Bladder microvascular endothelial cell (primary cell): Measurements from ENCODE around the gene SLFN5. TPM values are rescaled to one million over a fixed set of nuclear protein-coding genes. Genes with fewer than 3 reads are reported as not detected.

Experiments
- total RNA-seq: library from RNA; depleted of rRNA; stranded (reverse); fragments of >200 nt; gene quantifications from 2 replicates; pipeline ENCODE4 v1.2.3, GENCODE V29; 2014

Gene SLFN5
- 20.7 and 44.3 TPM in 2 replicates for total RNA-seq

DNA sequence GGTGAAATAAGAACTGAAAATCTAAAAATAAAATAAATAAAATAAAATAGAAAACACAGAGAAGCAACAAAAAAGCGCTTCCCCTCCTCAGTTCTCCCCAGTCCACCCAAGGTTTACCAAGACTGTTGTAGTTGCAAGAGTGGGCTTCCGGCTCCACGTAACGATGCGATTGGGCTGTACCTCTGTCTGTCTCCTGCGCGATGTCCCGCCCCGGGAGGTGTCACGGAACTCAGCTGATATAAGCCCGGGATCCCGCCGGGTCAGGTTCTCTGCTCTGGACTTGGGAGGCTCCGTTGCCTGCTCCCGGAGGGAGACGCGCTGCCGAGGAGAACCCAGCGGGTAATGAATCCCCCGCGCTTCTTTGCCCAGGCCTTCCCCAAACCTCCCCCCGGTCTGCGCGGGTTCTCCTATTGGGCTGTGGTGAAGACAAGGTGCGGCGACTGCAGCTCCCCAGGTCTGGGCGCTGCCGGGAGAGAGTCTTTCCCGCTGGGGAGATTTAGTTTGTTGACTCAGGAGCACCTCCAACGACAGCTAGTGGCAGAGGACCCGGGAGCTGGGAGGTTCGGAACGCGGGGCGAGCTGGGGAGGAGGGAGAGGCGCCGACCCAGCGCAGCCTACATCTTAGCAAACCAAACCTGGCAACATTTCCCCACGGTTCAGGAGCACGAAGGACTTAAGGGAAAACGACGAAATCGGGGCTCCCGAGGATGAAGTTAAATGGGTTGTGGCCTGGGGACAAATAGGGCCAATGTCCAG is at the start of gene SLFN5:
Gene SLFN5, plus strand, starts transcription at position 268 of the 756 bp plus-strand sequence. CDS start 15,619 bp downstream, outside the sequence.

DNA sequence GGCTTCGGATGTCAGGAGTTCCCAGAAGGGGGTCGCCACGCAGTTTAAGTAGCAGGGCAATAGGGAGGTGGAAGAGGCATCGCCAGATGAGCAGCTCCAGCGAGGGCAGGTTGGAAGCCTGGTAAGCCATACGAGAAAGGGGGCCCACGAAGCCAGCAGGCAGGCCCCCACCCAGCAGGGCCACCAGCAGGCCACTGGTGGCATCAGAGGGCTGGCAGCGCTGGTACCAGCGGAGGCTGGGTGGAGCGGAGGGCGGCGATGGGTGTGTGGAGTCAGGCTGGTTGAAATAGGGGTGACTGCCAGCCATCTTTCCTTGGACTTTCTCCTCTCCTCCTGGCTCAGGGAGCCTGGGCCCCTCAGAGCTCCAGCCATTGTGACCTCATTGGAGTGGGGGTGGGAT is 48.9 kb upstream of the SLFN5 start, which contains the start of gene SLC35G3:
Gene SLC35G3, minus strand, starts transcription at position 393 of the 400 bp plus-strand sequence. Its CDS starts 86 bp downstream, at position 307.

Other genes with a start within 250 kb of the SLFN5 start
- 3.7 and 9.9 TPM in 2 replicates for gene RFFL, start 179.4 kb upstream of the SLFN5 start, total RNA-seq
- gene RAD51D, start 123.2 kb upstream of the SLFN5 start, total RNA-seq, result 7.4 and 9.3 TPM in 2 replicates
- gene FNDC8, start 121.5 kb upstream of the SLFN5 start, total RNA-seq, result not detected in 2 replicates
- 12.1 and 17.6 TPM in 2 replicates for gene NLE1, start 100.8 kb upstream of the SLFN5 start, total RNA-seq
- under 0.01 TPM in 1 of 2 replicates, not detected in the other for gene UNC45B, start 95.3 kb upstream of the SLFN5 start, total RNA-seq
- gene SLC35G3, start 48.7 kb upstream of the SLFN5 start, total RNA-seq, result not detected in 2 replicates
- gene SLFN11, start 130.5 kb downstream of the SLFN5 start, total RNA-seq, result 70.3 and 80.1 TPM in 2 replicates
- gene SLFN12, start 189.4 kb downstream of the SLFN5 start, total RNA-seq, result 36.1 and 87.1 TPM in 2 replicates
- 2.6 and 6.2 TPM in 2 replicates for gene SLFN13, start 205.7 kb downstream of the SLFN5 start, total RNA-seq